K562 treated with DMSO at 1 percent for 4 hours (cell line): ENCODE results near the gene WAS. TPM values are rescaled to one million over a fixed set of nuclear protein-coding genes. Genes with fewer than 3 reads are reported as not detected.

Experiments
- total RNA-seq: library from RNA; unstranded; fragments of 300-600 nt; gene quantifications from 2 replicates; pipeline ENCODE4 v1.2.3, GENCODE V29; 2022; ENCODE audit not compliant: insufficient read depth

The WAS gene
- total RNA-seq, result 15.4 and 17.8 TPM in 2 replicates

GRCh38 chrX:48683411-48683982, at the start of gene WAS:
Gene WAS (plus strand): TSS chrX:48683799. CDS start chrX:48683854, 55 bp downstream.

DNA sequence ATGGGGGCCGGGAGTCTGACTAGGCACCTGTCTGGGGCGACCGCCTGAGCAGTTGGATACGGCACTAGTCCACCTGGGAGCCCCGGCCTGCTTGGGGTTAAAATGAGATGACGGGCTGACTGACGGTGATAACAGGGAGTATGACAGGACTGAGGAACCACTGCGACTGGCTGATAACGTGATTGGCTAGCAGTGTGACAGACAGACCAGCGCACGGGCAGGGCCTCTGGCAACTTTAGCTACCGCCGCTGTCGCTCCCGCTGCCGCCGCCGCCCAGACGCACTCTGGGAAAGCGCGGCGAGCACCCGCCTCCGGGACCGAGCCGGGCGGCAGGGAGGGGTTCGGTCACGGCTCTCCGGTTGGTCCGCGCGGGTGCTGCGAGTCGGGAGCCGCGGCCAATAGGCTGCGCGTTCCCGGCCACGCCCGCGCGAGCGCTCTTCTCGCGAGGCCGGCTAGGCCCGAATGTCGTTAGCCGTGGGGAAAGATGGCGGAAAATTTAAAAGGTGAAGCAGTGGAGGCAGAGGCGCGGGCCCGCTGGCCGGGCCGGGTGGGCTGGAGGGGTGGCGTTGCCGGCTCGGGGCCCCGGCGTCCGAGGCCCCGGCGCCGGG, 12.8 kb downstream of the WAS start, which contains the start of gene SUV39H1:
Gene SUV39H1, plus strand, starts transcription at position 434 of the 608 bp plus-strand sequence. Its CDS starts 51 bp downstream, at position 485.

Other genes with a start within 250 kb of the WAS start
- gene SLC38A5, start 213.5 kb upstream of the WAS start, total RNA-seq, result 61.8 and 67.2 TPM in 2 replicates
- 44.9 and 55.6 TPM in 2 replicates for gene FTSJ1, start 207.6 kb upstream of the WAS start, total RNA-seq
- gene PORCN, start 174.8 kb upstream of the WAS start, total RNA-seq, result 9.8 and 11.3 TPM in 2 replicates
- gene EBP, start 162.0 kb upstream of the WAS start, total RNA-seq, result 194 and 203 TPM in 2 replicates
- gene TBC1D25, start 144.1 kb upstream of the WAS start, total RNA-seq, result 3.7 and 6.1 TPM in 2 replicates
- 84.3 and 113 TPM in 2 replicates for gene RBM3, start 109.3 kb upstream of the WAS start, total RNA-seq
- 73.3 and 106 TPM in 2 replicates for gene WDR13, start 86.3 kb upstream of the WAS start, total RNA-seq
- 23.5 and 27.2 TPM in 2 replicates for gene SUV39H1, start 12.9 kb downstream of the WAS start, total RNA-seq
- gene GLOD5, start 77.9 kb downstream of the WAS start, total RNA-seq, result 4.4 TPM in 1 of 2 replicates, not detected in the other
- 165 and 191 TPM in 2 replicates for gene GATA1, start 102.8 kb downstream of the WAS start, total RNA-seq
- gene HDAC6, start 118.3 kb downstream of the WAS start, total RNA-seq, result 61.7 and 64.6 TPM in 2 replicates
- not detected in 2 replicates for gene ERAS, start 142.7 kb downstream of the WAS start, total RNA-seq
- 2.7 TPM in 1 of 2 replicates, not detected in the other for gene PCSK1N, start 151.8 kb downstream of the WAS start, total RNA-seq
- gene TIMM17B, start 214.0 kb downstream of the WAS start, total RNA-seq, result 197 and 214 TPM in 2 replicates
- gene PQBP1, start 214.1 kb downstream of the WAS start, total RNA-seq, result 194 and 217 TPM in 2 replicates
- 30.7 and 31.4 TPM in 2 replicates for gene SLC35A2, start 227.8 kb downstream of the WAS start, total RNA-seq
- gene PIM2, start 235.2 kb downstream of the WAS start, total RNA-seq, result 84.9 and 120 TPM in 2 replicates